Measurements from ENCODE around the gene RALY. TPM values are rescaled to one million over a fixed set of nuclear protein-coding genes. Genes with fewer than 3 reads are reported as not detected.

RALY gene
- total and polyA plus RNA-seq, 2 of the 4 experiments (the other 2 are of a cell fraction): 46.2 to 115 TPM

GRCh38 chr20:33977535-33977934 lies 16.2 kb upstream of the RALY start:
- ChIA-PET POLR2A (ENCODE audit: unreplicated experiment) (no interaction called here), CTCF (no interaction called here)

More at GRCh38 chr20:33977535-33977934, 16.2 kb upstream of the RALY start:
- Histone ChIP-seq H3K27me3 (ENCODE audit: control insufficient read depth, insufficient read depth, low read length) (peaks cover 24% of the 10 kb centered on the region), H2AK5ac (ENCODE audit: low read depth, low read length) (no peak overlapping the region), H2BK5ac (ENCODE audit: low read depth, low read length, poor library complexity, severe bottlenecking) (no peak overlapping the region), H3K4me3 (ENCODE audit: insufficient read depth, low read depth, low read length) (no peak overlapping the region), H3K23ac (ENCODE audit: low read depth, low read length) (no peak overlapping the region), H4K8ac (ENCODE audit: low read depth in 2 of 2, low read length in 2 of 2) (no peak overlapping the region), H3K18ac (ENCODE audit: low read depth, low read length) (no peak overlapping the region), H3K9ac (ENCODE audit: low read depth, low read length) (no peak overlapping the region), H3K14ac (replicated peaks; ENCODE audit: low read depth, low read length) (no peak overlapping the region), H2AFZ (replicated peaks; ENCODE audit: low read length, poor library complexity) (no peak overlapping the region), H2BK20ac (ENCODE audit: low read depth, low read length) (no peak overlapping the region), H3K56ac (ENCODE audit: extremely low read depth, insufficient read depth, low read length) (no peak overlapping the region), H3K4me2 (ENCODE audit: low read depth, low read length) (no peak overlapping the region), H3K36me3 (ENCODE audit: control insufficient read depth, insufficient read depth, low read length) (no peaks in the 10 kb centered on the region), H4K20me1 (ENCODE audit: insufficient read depth, low read length) (no peaks in the 10 kb centered on the region), H3K79me1 (ENCODE audit: low read depth in 1 of 2, low read length in 2 of 2) (no peaks in the 10 kb centered on the region), H2BK120ac (ENCODE audit: low read depth, low read length) (no peak overlapping the region), H3K9me3 (ENCODE audit: control insufficient read depth, insufficient read depth, low read length) (peaks cover 5% of the 10 kb centered on the region; the same call in 1 of the 2 replicates), H2AK9ac (replicated peaks; ENCODE audit: low read depth, low read length, poor library complexity) (no peak overlapping the region), H4K91ac (ENCODE audit: insufficient read depth, low read depth, low read length) (no peak overlapping the region), H3K4ac (ENCODE audit: low read depth, low read length) (no peak overlapping the region), H3K27ac (ENCODE audit: insufficient read depth, low read length) (no peak overlapping the region), H3K4me1 (ENCODE audit: control insufficient read depth, insufficient read depth, low read length) (no peaks in the 10 kb centered on the region), H4K5ac (ENCODE audit: low read depth, low read length) (no peak overlapping the region), H2BK15ac (ENCODE audit: low read depth, low read length) (no peak overlapping the region), H3K9me1 (ENCODE audit: insufficient read depth, low read length) (no peaks in the 10 kb centered on the region)
- dilution Hi-C loops (cut with HindIII; ENCODE audit: low sequenced_read_pairs, unreplicated experiment) (no loop called here), in situ Hi-C loops (cut with MboI; ENCODE audit: low sequenced_read_pairs) (no loop called here), intact Hi-C loops (cut with micrococcal nuclease) (no loop called here)
- DNase-seq (no peak), ATAC-seq (ENCODE audit: low read depth) (no peak)
- TF ChIP-seq MAFK (IDR thresholded peaks at IDR 0.05; ENCODE audit: low read depth, low read length): no peak
- no peak for TF ChIP-seq FOS (IDR thresholded peaks at IDR 0.05; ENCODE audit: low read depth, low read length)
- TF ChIP-seq MXI1 (IDR thresholded peaks at IDR 0.05; ENCODE audit: borderline replicate concordance, low read depth, low read length): no peak
- TF ChIP-seq CEBPB (IDR thresholded peaks at IDR 0.05; ENCODE audit: low read depth, low read length): no peak
- no peak for TF ChIP-seq CTCF (conservative IDR thresholded peaks at IDR 0.05; ENCODE audit: low read depth, low read length)
- no peak for TF ChIP-seq SMC3 (IDR thresholded peaks at IDR 0.05; ENCODE audit: low read depth, low read length)
- TF ChIP-seq RFX5 (IDR thresholded peaks at IDR 0.05; ENCODE audit: low read depth, low read length): no peak
- TF ChIP-seq NFE2L2 (IDR thresholded peaks at IDR 0.05; ENCODE audit: low read depth, low read length): no peak
- no peak for TF ChIP-seq MAZ (IDR thresholded peaks at IDR 0.05; ENCODE audit: borderline replicate concordance, low read depth, low read length)
- TF ChIP-seq ELK1 (IDR thresholded peaks at IDR 0.05; ENCODE audit: borderline replicate concordance, low read depth, low read length): no peak
- no CpG with 5 or more reads among the region's 2 CpGs for WGBS, 2 experiments (ENCODE audit: extremely low coverage in 2 of 2, insufficient read length in 1 of 2)
- no TSS peak for BruUV-seq (replicated peaks)

Measured in IMR-90 (cell line).